Germinal center (tissue), 1 donor: ENCODE measurements around the gene TEX2.

Experiments
- DNase-seq: peaks from one replicate; pipeline ENCODE4 v3.0.0; 2012; ENCODE audit warnings: mixed read lengths, low spot score

Gene TEX2

DNA sequence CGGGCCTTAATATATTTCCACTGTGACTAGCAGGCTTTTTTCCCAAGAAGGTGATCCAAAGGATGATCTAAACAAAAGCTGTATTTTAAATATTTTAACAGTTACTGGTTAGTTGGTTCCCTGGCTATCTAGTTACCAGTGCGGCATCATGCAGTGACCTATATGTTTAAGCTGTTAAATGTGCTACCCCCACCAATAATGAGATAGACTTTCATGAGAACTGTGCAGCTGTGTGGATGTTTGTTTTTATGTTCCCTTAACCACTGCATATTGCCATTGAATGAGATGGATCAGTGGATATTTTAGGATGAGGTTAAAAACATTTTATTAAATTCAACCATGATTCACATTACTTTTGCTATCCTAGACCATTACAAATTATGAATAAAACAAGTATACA, 150.1 kb downstream of the TEX2 start:
- no peak for DNase-seq

DNA sequence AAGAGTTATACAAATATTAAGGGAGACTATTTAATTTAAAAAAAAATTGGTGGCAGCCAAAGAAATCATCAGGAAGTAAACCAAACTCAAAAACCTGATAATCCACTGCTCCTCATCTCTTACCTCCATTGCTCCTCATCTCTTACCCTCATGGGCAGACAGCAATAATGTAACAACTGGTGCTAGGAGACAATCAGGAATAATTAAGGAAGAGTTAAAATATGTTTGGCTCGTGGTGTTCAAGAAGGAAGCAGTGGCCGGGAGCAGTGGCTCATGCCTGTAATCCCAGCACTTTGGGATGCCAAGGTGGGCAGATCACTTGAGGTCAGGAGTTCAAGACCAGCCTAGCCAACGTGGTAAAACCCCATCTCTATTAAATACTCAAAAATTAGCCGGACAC, 151.2 kb downstream of the TEX2 start:
- DNase-seq: no peak

DNA sequence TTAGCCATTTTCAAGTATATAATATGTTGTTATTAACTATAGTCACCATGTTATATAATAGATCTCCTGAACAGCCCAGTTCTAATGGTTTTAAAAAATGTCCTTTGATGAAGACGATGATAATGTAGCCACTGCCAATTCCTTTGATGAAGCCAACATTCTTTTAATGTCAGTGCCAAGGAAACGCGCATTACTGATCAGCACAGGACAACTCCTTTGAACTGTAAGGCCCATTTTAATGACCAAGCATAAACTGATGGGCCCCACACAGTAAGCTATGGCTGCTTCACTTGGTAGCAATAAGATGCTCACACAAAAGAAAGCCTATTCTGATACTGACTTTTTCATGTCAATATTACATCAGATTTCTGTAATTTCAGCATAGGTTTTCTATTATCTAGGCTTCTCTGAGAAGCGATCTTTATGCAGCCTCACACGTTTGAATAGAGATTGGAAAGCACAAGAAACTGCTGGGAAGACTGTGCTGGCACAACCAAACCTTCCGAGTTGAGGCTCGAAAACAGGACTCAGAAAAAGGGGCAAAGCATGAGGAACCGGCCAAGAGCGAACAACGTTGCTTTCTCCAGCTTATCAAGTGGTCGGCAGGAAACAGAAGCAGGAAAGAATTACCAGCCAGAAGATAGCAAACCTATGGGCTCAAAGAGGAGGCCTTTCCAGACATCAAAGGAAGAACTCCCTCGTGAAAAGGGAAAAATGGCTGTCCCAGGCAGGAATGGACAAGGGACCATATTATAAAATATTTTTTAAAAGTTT, 152.5 kb downstream of the TEX2 start:
- no peak for DNase-seq

DNA sequence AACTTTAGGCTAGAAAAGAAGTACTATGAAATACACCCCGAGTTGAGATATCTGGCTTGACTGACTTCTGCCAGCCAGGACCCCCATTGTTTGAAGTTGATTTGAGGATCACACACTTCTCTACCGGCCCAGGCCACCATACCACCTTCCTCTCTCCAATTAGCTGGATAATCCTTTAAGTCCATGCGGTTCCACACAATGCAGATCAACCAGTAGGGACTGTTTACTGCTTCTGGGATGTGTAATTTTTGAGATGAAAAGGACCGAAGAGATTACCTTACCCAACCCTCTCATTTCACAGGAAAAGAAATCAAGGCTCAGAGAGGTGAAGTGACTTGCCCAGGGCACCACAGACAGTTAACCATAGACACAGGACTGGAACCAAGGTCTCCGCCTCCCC, 153.7 kb downstream of the TEX2 start:
- no peak for DNase-seq

DNA sequence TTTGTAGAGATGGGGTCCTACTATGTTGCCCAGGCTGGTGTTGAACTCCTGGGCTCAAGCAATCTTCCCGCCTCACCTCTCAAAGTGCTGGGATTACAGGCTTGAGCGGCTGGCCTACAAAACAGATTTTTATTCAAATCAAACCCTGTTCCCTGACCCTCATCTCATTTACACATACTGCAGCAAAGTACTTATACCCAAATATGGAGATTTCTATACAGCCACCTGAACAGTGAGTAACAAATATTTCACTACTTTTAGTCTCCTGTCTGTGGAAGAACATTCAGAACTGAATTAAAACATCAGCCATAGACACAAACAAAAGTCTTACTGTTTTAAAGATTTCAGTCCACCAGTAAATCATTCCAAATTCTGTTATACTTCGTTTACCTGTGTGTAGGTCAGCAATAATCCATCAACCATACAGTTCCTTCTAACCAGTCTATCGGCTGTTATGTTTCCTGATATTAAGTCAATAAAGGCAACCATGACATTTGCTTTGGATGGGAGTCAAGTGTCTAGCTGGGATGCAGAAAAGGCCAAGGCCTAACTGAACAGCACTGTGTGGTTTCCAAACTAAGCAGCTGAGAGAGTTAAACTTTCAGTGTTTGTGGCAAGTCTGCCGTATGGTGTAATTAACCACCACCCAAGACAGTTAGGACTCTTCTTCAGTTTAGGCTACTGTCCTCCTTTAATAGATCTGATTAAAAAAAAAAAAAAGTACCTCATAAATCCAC, 155.4 kb downstream of the TEX2 start:
- DNase-seq: no peak

DNA sequence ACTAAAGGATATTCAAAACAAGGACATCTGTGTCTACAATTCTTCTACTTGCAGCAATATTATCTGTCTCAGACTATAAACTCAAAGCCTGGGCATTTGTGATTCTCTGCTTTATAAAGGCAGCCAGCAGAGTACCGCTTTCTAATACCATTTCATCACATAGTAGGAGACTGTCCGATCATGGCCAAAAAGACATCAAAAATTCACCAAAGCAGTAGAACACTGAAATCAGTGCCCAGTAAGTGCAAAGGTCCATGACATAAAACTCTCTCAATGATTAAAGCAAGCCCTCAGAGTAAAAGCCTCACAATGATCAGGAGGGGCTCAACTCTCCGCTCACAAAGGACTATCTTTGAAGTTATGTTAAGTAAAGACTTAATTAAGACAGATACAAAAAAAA, 156.1 kb downstream of the TEX2 start:
- no peak for DNase-seq

DNA sequence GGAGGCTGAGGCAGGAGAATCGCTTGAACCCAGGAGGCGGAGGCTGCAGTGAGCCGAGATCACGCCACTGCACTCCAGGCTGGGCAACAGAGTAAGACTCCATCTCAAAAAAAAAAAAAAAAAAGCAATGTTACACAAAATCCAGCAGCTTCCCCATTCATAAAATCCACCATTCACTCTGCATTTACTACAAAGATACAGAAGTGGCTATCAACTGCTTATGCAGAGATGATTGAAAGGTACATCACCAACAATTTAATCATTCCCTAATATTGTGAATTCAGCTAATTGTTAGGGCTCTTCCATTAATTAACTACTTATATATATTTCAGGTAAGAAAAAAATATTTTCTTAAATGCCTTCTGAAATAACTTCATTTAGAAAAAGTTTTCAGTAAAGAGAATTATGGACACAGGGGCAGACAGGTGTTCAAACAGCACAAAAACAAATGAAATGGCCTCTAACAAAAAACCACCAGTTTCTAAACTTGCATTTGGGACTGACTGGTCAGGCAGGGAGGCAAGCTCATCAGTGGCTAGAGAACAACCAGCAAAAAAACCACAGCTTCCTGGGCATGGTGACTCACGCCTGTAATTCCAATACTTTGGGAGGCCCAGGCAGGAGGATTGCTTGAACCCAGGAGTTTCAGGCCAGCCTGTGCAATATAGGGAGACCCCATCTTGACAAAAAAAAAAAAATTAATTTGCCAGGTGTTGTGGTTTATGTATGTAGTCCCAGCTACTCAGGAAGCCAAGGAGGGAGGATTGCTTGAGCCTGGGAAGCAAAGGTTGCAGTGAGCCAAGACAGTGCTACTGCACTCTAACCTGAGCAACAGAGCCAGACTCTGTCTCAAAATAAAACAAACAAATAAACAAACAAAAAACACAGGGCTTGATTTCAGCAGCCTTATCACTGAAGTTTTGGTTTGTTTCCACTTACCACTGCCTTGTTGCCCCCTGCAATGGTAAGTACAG, 159.4 kb downstream of the TEX2 start:
- no peak for DNase-seq

DNA sequence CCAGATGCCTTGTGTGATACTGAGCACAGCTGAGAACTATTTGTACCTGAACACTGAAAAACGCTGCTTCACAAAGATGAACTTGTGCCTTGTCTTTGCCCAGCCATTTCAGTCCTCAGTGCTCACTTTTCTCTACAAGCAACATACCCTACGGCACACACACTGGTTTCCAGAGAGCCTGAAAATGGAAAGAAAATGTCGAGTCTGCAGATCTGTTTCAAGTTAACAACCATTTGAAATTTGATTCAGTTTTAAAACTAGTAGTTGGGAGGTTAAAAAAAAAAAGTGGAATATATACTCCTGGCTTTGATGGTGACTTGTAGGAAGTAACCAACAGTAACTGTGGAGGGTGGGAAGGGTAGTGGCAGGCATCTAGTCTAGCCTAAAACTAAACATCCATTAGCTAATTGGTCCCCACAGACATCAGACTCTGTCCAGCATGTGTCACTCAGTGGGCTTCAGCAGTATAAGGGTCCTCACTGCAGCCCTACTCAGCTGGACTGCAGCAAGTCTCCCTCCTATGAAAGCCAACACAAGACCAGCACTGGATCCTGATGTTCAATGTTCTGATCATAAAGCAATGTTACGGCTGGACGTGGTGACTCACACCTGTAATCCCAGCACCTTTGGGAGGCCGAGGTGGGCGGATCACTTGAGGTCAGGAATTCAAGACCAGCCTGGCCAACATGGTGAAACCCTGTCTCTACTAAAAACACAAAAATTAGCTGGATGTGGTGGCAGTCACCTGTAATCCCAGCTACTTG, 160.3 kb downstream of the TEX2 start:
- no peak for DNase-seq

DNA sequence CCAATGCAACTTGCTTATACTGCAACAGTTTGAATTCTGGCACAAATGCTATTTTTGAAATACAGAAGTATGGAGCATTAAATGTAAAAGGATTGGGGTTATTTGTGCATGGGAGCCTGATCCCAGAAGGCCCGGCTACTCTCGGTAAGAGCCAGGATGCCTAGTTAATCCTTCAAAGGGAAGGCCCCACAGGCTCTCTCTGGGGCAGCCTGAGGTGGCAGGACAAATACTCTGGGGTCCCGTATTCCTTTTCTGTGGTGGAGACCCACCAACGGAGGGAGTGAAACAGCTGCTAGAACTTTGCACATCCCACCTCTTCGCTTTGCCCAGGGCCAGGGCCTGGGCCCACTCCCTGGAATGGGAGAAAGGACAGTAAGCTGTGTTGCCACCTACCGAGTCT, 163.5 kb downstream of the TEX2 start:
- no peak for DNase-seq
